Stomach (tissue), 4 donors: ENCODE measurements around the gene LYPD3.

Source experiments
- POLR2A ChIP-seq, 4 donors: fragments of 450-650 bp; IDR thresholded peaks; one replicate each; pipeline ENCODE4 v1.6.1; 2016; ENCODE audit warnings: antibody characterized with exemption in 4 of 4, control low read depth in 2 of 4, mild to moderate bottlenecking in 1 of 4, moderate library complexity in 1 of 4
- TF ChIP-seq, protein P1 (sequence below), 7 experiments: fragments of 450-650 bp in 4 of 7; fragments of 200-600 bp in 3 of 7; sonication (generic) in 3 of 7; IDR thresholded peaks; one replicate each; pipeline ENCODE4 v1.5.1; 2016 to 2019; ENCODE audit warnings: antibody characterized with exemption in 7 of 7, control low read depth in 2 of 7, mild to moderate bottlenecking in 1 of 7

DNA sequence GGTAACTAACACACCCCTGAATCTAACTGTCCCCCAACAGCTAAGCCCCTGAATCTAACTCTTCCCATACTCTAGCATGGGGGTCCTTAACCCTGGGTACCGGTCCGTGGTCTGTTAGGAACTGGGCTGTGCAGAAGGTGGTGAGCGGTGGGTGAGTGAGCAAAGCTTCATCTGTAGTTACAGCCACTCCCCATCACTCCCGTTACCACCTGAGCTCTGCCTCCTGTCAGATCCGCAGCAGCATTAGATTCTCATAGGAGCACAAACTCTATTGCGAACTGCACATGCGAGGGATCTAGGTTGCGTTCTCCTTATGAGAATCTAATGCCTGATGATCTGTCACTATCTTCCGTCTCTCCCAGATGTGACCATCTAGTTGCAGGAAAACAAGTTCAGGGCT is 45.3 kb upstream of the LYPD3 start:
- TF ChIP-seq, protein P1, sequence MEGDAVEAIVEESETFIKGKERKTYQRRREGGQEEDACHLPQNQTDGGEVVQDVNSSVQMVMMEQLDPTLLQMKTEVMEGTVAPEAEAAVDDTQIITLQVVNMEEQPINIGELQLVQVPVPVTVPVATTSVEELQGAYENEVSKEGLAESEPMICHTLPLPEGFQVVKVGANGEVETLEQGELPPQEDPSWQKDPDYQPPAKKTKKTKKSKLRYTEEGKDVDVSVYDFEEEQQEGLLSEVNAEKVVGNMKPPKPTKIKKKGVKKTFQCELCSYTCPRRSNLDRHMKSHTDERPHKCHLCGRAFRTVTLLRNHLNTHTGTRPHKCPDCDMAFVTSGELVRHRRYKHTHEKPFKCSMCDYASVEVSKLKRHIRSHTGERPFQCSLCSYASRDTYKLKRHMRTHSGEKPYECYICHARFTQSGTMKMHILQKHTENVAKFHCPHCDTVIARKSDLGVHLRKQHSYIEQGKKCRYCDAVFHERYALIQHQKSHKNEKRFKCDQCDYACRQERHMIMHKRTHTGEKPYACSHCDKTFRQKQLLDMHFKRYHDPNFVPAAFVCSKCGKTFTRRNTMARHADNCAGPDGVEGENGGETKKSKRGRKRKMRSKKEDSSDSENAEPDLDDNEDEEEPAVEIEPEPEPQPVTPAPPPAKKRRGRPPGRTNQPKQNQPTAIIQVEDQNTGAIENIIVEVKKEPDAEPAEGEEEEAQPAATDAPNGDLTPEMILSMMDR (IDR thresholded peaks at IDR 0.05), result no peak
- no peak for TF ChIP-seq POLR2A (IDR thresholded peaks at IDR 0.05)
